ENCODE results near the gene DSG1.

DNA sequence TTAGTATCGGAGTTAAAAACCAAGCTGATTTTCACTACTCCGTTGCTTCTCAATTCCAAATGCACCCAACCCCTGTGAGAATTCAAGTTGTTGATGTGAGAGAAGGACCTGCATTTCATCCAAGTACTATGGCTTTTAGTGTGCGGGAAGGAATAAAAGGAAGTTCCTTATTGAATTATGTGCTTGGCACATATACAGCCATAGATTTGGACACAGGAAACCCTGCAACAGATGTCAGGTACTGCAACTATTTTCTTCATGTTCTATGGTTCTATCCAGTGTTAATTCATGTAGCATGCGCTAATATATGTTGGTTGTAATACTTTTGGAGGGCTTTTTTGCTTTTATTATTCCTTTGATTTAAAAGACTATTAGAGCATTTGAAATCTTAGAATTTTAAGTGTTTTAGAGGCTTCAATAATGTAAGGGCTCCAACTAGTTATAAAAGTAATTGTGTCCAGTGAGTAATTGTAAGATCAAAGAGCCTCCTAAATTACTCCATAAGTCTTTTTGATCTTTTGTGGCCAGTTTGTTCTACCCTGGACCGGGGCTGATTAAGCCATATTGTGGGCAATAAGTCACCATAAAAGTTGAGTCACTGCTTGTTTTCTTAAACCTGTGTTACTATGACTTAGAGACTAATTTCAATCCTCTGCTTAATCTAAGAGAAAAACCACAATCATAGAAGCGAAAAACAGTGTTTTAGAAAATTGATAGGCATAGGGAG is 81.5 kb downstream of the DSG1 start:
- TF ChIP-seq, protein P1, sequence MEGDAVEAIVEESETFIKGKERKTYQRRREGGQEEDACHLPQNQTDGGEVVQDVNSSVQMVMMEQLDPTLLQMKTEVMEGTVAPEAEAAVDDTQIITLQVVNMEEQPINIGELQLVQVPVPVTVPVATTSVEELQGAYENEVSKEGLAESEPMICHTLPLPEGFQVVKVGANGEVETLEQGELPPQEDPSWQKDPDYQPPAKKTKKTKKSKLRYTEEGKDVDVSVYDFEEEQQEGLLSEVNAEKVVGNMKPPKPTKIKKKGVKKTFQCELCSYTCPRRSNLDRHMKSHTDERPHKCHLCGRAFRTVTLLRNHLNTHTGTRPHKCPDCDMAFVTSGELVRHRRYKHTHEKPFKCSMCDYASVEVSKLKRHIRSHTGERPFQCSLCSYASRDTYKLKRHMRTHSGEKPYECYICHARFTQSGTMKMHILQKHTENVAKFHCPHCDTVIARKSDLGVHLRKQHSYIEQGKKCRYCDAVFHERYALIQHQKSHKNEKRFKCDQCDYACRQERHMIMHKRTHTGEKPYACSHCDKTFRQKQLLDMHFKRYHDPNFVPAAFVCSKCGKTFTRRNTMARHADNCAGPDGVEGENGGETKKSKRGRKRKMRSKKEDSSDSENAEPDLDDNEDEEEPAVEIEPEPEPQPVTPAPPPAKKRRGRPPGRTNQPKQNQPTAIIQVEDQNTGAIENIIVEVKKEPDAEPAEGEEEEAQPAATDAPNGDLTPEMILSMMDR (IDR thresholded peaks at IDR 0.05): no peak
- TF ChIP-seq POLR2A (IDR thresholded peaks at IDR 0.05): no peak
